NCI-H345 treated with DMSO at 0.1 percent for 48 hours (cell line): Measurements from ENCODE around the gene ERGIC1.
"Not testable (repeated sequence)": the region's sequence is repeated elsewhere in the genome, so short reads cannot be mapped to it uniquely, and the experiment has no call there.

Experiments used
- DNase-seq: peaks from one replicate; lab custom pipeline; 2025; ENCODE audit not compliant: unreplicated experiment; lab: John Stamatoyannopoulos, UW

ERGIC1 gene

DNA sequence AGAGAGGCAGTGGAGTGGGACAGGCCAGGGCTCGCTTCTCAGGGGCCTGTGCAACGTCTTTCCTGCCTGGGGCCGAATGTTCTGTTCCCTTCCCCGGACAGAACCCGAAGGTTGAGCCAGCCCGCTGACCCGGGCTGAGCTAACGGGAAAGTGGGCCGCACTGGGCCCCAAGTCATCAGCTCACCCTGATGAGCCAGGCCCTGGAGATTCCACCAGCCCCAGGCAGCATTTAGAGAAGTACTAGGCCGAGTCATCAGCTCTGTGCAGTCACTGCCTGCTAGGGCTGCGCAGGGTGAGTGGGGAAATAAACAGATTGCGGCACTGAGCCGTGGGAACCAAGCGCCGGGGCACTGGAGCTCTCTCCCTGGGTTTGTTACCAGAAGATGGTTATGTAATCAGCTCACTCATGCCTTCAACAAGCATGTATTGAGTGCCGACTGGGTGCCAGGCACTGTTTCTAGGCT, 33.9 kb upstream of the ERGIC1 start:
- DNase-seq = no peak

DNA sequence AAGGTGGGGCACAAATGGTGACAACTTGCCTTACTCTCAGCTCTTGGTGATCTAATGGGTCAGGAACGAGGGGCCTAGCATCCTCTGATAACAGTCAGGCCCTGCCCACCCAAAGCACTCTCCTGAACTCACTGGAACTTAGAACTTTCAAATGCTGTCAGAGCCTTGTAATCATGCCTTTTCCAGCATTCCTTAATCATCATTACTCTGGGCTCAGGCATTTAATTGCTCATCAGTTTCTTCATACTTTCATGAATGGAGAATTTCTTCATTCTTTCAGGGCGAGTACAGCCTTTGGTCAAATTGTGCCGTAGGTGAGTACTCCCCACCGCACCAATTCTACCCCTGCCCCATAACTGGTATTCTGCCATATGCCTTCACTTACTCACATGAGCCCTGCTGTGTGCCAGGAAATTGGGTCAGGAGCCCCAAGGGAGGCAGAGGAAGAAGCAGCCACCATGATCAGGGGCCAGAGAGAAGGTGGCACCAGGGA, 32.8 kb upstream of the ERGIC1 start:
- no peak for DNase-seq

DNA sequence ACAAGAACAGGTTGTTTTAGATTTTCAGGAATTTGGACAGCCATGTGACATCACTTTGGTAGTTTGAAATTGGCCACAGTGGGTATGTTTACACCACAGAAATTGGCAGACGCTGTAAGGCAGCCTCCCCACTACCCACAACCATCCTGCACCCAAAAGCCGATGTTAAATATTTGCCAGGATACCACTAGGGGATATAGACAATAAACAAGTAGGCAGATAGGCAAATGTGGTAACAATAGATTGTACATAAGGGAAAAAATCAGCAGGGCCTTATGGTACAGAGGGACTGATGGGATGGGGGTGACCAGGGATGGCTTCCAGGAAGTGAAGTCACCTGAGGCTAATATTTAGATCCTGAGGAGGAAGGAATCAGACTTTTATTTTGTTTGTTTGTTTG, 31.9 kb upstream of the ERGIC1 start:
- no peak for DNase-seq

DNA sequence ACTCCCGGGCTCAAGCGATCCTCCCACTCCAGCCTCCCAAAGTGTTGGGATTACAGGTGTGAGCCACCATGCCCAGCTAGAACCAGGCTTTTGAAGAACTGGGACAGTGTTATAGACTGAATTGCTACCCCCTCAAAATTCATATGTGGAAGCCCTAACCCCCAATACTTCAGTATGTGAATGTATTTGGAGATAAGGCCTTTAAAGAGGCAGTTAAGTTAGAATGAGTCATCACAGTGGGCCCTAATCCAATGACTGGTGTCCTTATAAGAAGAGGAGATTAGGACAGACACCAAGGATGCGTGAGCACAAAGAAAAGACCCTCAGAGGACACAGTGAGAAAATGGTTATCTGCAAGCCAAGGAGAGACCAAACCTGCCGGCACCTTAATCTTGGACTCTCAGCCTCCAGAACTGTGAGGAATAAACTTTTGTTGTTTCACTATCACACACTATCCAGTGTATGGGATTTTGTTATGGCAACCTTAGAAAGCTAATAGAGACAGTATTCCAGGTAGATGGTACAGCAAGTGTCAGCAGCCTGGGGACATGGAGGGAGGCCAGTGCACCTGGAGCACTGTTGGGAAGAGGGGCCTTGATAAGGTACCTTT, 31.4 kb upstream of the ERGIC1 start:
- DNase-seq = no peak

DNA sequence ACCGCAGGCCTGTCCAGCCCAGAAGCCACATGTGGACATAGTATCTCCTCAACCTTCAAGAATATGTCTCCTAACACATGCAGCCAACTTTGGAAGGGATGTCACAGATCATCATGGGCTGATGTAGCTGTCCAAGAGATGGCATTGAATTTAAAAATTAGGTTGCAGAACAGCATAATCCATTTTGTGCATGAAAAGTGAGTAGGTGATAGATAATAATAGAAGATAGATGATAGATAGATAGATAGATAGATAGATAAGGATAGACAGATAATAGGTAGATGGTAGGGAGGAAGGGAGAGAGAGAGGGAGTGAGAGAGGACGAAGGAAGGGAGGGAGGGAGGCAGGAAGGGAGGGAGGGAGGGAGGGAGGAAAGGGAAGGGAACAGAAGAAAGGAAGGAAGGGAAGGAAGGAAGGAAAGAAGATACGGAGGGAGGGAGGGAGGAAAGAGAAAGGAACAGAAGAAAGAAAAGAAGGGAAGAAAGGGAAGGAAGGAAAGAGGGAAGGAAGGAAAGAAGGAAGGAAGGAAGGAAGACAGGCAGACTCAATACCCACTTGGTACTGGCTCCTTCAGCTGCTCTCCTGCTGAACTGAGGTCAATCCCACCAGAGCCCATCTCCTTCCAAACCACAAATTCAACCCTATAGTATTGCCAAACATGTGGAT, 28.9 kb upstream of the ERGIC1 start:
- no peak for DNase-seq

DNA sequence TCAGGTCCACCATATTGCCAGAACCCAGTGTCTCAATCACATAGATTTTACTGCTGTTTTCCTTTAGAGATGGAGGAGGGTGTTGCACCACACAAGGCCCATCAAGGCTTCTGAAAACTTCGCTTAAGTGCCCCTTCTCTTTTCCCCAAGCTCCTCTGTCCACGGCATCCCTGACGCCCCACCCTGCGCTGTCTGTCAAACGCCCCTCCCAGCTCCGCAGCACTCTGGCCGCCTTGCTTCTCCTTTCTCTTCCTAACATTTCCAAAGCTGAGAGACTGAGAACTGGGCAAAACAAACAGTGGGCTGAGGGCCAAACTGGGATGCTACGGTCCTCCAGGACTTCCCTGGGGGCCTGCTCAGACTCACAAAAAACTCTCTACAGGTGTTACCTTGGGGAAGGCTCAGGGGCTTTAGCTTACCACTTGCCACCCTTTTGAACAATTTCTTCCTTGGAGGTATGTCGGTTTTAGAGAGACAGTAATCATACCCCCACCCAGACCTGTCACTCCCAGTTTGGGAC, 28.3 kb upstream of the ERGIC1 start:
- no peak for DNase-seq

DNA sequence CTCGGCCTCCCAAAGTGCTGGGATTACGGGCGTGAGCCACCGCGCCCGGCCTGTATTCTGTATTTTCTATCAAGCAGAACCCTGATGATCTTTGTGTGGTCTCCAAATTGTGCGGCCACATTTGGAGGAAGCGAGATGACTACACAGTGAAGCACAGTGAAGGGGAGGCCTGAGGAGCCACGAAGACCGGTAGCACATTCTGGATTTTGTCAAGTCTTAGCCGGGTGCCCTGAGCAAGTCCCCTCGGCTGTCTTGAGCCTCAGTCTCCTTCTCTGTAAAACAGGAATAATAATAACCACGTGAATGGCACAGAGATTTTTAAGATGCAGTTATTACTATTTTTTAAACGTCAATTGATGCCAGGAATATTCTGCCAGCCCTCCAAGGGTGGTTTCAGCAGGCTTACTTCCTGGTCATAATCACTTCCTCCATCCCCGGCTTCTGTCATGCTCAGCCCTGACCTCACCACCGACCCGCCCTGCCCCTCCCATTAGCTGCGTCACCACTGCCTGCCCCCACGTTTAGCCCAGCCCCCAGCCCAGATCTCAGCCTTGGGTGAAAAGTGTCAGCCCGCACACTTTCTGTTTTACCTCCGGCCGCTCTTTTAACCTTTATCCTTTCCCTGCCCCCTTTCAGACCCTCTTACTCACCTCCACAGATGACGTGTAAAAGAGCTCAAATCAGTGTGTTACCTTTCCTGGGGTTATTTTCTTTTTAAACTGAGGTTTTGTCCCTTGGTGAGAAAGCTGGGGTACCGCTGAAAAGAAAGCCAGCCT, 27.0 kb upstream of the ERGIC1 start:
- DNase-seq = no peak

DNA sequence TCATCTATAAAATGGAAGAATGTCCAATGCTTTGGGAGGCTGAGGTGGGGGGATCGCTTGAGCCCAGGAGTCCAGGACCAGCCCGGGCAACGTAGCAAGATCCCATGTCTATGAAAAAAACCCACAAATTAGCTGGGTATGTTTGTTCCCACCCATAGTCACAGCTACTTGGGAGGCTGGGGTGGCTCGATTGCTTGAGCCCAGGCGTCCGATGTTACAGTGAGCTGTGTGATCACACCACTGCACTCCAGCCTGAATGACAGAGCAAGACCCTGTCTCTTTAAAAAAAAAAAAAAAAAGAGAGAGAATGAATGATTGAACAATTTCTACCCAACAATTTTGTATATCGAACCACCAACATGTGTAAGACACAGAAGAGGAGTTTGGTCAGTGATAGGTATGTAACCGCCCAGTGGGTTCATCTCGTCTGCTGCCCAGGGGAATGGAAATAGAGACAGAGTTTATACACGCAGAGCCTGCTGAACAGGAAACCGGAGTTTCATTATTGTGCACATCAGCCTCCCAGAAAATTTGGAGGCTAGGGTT, 26.2 kb upstream of the ERGIC1 start:
- no peak for DNase-seq

DNA sequence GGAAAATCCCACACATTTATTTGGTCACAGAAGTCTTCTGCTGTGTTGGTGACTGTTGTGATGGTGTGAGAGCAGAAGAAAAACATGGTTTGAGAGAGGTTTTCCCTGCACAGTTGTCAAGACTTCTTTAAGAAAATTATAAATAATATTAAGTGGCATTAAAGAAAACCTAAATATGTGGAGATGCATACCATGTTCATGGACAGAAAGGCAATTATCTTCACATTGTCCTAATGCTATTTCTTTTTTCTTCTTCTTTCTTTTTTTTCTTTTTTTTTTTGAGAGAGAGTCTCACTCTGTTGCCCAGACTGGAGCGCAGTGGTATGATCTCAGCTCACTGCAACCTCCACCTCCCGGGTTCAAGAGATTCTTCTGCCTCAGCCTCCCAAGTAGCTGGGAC, 24.3 kb upstream of the ERGIC1 start:
- no peak for DNase-seq

DNA sequence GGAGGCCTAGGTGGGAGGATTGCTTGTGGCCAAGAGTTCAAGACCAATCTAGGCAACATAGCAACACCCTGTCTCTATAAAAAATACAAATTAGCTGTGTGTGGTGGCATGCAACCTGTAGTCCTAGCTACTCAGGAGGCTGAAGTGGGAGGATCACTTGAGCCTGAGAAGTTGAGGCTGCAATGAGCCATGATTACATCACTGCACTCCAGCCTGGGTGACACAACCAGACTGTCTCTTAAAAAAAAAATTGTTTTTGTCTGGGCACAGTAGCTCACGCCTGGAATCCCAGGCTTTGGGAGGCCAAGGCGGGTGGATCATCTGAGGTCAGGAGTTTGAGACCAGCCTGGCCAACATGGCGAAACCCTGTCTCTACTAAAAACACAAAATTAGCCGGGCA, 23.1 kb upstream of the ERGIC1 start:
- not testable (repeated sequence) for DNase-seq

DNA sequence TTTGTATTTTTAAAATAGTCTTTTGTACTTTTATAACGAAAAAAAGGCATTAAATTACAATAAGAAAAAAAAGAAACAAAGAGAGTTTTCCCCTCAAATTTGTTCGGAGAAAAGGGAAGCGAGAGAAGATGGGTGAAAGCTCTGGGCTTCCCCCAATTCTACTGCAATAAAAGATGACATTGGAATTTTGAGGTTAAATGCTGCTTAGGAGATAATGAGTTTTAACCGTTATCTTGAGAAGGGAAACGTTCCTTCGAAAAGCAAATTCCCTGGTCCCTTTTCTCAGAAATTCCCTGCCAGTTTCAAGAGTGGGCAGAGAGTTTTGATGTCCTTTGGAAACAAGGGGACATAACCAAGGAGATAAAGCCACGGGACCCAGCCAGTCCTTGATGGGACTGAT, 18.4 kb upstream of the ERGIC1 start:
- DNase-seq = no peak

DNA sequence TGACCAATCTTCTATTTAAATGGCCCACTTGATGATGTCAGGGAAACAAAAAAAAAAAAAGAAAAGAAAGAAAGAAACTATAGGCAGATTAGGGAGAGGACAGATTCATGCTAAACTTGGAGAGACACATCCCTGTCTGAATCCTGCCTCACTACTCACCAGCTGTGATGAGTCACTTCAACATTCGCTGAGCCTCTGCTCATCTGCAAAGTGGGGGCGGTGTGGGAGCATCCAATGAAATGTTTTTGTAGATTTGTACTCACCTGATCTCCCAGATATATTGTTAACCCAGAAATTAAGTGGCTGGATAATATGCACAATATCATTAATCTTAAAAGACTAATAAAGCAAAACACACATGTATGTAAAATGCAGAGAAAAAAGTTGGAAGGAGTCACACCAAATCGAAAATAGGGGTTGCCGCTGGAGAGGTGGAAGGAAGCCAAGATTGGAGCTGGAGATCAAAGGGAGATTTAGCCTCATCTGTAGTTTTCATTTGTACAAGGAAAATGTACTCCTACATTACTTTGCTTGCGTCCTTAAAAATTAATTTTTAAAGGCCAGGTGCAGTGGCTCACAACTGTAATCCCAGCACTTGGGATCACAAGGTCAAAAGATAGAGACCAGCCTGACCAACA, 17.0 kb upstream of the ERGIC1 start:
- no peak for DNase-seq

DNA sequence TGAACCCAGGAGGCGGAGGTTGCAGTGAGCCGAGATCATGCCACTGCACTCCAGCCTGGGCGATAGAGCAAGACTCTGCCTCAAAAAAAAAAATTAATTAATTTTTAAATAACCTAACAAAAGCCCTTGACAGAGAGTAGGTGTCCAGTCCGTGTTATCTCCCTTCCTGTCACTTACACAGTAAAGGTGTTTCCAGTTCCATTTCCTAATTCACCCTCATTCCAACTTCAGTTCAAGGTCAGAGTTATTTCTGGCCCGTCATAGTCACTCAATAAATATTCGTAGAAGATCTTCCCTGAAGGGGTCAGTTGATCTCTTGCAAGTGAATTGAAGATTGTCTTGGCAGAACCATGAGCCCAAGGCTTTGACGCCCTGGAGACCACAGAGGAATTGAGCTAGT, 16.4 kb upstream of the ERGIC1 start:
- DNase-seq = no peak

DNA sequence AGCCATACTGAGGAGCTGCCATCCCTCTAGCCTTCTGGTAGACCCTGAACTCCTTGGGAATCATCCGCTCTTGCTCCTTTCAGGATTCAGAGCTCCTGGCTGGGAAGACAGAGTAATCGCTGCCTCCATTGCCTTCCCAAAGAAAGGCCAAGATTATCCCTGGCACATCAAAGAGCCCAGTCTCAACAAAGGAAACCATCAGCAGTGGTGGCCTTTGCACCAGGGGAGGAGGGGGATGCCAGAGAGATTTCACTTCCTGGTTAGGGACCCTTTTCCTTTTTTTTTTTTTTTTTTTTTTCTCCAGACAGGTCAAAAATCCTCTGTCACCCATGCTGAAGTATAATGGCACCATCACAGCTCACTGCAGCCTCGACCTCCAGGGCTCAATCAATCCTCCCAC, 16.0 kb upstream of the ERGIC1 start:
- DNase-seq = no peak

DNA sequence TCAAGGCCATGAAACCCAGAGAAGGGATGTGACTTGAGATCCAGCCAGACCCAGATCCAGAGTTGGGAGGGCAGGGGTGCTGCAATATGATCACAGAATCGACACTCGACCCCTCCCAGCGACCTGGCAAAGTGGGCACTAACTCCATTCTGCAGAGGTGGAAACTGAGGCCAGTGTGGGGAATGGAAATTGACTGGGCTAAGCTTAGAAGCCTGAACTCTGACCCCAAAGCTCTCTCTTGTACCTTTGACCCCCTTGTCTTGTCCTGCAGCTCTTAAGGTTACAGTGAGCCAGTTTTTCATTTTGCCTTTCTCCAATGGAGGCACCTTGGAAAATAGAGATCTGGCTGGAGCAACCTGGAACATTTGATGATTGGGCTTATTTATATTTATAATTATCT, 14.5 kb upstream of the ERGIC1 start:
- no peak for DNase-seq

DNA sequence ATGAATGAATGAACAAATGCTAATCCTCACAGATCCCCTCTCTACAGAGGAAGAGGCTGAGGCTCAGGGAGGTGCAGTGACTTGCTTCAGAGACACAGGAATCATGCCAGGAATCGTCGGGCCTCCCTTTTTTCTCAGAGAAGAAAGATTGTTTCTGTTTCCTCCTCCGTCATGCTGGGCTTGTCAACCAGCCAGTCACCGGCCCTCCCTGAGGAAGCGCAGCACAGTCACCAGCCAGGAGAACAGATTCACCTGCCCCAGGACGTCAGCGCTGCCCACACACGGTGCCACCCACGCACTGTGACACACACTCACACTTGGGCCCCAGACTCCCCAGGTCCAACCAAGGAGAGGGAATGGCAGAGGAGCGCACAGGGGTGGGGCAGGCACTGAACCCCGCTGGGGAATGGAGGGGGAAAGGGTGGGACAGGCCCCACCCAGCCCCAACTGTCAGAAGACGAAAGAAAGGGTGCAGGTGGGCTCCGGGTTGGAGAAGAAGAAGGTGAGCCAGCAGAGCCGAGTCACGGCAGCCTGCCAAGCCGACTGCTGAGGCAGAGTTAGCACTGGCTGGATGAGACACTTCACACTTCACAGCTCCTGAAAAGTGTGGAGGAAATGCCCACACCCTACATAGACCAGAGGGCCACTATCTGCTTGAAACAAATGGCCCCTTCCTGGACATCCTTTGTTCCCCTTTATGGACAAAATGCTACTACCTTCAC, 13.8 kb upstream of the ERGIC1 start:
- DNase-seq = no peak

DNA sequence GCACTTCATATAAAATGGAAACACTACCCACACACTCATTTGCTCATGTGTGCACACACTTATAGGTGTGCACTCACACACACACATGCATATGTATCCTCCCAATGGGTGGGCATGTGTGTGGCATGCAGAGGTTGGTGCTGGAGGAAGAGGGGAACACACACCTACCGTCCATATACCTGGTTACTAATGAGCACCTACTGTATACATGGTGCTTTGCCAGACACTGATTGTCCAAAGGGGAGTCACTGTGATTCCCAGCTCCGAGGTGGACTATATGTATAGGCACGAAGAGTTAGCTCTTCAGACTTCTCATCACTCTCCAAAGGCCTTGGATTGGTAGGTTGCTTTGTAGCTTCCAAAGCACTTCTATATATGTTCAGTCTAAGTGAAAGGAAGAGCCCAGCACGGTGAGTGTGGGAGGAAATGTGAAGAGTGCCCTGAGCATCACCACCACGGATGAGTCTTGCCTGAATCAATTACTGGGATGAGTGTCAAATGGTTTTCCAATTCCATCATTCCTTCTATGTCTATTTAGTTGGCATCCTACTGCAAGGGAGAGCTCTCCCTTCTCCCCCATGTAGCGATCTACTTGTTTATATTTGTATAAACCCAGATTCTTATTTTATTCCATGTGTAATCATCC, 12.6 kb upstream of the ERGIC1 start:
- no peak for DNase-seq

DNA sequence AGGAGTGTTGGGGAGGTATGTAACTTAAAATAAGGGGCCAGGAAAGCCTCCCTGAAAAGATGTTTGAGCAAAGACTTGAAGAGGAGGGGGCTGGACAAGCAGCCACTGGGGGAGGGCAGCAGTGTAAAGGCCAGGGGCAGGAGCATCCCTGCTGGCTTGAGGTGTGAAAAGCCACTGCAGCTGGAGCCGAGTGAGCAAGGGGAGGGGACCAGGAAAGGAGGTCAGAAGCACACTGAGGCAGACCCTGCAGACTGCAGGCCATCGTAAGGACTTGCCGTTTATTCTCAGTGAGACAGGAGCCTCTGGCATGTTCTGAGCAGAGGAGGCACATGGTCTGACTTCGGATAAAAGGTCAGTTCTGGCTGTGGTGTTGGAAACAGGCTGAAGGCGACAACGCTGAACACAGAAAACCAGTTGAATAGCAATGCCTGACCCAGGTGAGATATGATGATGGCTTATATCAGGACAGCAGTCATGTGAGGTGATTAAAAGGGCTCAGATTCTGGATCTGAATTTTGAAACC, 10.2 kb upstream of the ERGIC1 start:
- DNase-seq = no peak

DNA sequence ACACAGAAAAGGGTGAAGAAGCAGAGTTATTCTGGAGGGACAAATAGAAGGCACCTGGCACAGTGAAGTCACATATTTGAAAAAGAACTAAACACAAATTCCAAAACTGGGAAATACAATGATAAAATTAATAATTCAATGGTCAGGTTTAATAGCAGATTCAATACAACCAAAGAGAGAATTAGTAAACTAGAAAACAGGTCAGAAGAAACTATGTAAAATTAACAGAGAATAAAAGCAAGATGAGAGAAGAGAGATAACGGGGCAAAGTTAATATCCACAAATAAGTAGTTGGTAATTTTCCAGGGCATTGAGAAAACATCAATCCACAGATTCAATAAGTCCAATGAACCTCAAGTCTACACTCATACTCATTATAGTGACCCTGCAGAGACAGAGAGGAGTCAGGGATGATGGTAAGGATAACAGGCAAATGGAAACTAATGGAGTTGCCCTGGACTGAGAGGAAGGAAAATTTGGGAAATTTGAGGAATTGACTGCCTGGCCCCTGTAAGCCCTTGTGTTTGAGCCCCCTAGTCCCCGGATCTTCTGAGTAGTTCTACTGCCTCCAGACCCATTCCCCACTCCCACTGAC, 8.3 kb upstream of the ERGIC1 start:
- DNase-seq = no peak
